ENCODE measurements around the gene ZNF280C. TPM values are rescaled to one million over a fixed set of nuclear protein-coding genes. Genes with fewer than 3 reads are reported as not detected.
A peak's percentile ranks its signal among the peaks of the same experiment; 100 is the strongest.

The ZNF280C gene
- total RNA-seq, 8 experiments from 2014 or later, result 3.1 to 15.9 (median 10.5) TPM

DNA sequence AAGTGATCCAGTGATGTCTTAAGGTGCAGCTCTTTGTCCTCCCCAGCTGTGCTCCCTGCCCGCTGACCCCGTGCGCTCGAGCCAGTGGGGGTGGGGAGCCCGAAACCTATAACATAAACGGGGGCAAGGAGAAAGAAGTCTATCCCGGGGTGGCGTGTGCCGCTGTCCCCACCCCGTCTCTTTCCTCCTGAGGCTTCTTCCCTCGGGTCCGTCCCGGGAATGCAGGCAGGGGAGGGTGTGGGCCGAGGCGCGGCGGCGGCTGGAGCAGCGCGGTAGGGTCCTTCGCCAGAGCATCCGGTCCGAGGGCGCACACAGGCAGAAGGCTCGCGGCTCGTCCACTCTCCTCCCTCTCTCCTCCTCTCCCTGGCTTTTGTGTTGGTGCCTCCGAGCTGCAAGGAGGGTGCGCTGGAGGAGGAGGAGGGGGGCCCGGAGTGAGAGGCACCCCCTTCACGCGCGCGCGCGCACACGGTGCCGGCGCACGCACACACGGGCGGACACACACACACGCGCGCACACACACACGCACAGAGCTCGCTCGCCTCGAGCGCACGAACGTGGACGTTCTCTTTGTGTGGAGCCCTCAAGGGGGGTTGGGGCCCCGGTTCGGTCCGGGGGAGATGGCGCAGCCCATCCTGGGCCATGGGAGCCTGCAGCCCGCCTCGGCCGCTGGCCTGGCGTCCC lies 97.1 kb downstream of the ZNF280C start, which contains the start of gene RAB33A:
TSS of gene RAB33A (plus strand) at position 517 of the 681 bp plus-strand sequence. CDS start at position 618, 101 bp downstream.
- H3K27ac ChIP-seq, result peak within 1 kb of the TSS; percentile 90 to 96
- peak within 1 kb of the TSS; percentile 59 to 78 (median 66) for H3K4me3 ChIP-seq
- peak; percentile 7 to 73 (median 46) for ATAC-seq (replicated peaks in 6 of 8)
- WGBS, 10 experiments, result 37% methylated on average over 5 of the region's 61 CpGs; no CpG with 5 or more reads in 9 of the 10 experiments
- H3K4me1 ChIP-seq (replicated peaks in 1 of 2), result peaks cover 18 to 36% of the 10 kb centered on the region in 2 donors
- in situ Hi-C loops (cut with MboI; ENCODE audit: low pct_unique_long_range_greater_than_20kb in 2 of 9, low sequenced_read_pairs in 9 of 9, unreplicated experiment in 9 of 9), result no loop called here

DNA sequence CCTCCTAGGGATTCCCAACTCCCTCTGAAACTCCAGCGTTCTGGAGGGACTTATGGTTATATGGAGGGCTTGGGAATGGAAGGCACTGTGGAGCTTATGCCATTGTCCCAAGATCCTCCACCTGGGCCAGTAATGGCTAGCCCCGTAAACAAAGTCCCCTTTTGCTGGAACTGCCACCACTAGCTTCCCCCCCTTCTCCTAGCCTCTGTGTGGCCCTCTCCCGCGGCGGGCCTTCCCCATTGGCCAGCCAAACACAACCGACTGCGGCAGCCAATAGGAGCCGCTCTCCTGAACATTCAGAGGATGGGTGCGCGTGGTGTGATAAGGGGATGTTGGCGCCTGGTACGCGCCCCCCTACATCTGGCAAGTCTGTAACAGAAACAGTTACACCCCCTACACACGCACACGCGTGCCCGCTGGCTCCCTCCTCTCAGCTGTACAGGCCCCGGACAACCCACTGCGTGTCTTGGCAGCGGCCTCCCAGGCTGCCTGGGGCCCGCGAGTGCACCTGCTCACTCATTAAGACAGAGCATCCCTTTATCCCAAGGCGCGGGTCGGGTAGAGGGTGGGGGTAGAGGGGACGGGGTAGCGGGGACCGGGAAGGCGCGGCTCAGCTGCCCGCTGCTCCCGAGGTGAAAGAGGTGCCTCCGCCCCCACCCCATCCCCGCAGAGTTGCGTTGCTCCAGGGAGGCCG lies 97.8 kb downstream of the ZNF280C start:
- peak overlapping the region; percentile 59 to 78 (median 66) for H3K4me3 ChIP-seq
- in situ Hi-C loops (cut with MboI; ENCODE audit: low pct_unique_long_range_greater_than_20kb in 2 of 9, low sequenced_read_pairs in 9 of 9, unreplicated experiment in 9 of 9), result no loop called here
- WGBS, 10 experiments, result 7% methylated on average over 3 of the region's 36 CpGs; no CpG with 5 or more reads in 9 of the 10 experiments
- ATAC-seq (replicated peaks in 6 of 8), result peak; percentile 6 to 84 (median 80)
- H3K27ac ChIP-seq, result peak overlapping the region; percentile 90 to 96
- peaks cover 14 to 29% of the 10 kb centered on the region in 2 donors for H3K4me1 ChIP-seq (replicated peaks in 1 of 2)

DNA sequence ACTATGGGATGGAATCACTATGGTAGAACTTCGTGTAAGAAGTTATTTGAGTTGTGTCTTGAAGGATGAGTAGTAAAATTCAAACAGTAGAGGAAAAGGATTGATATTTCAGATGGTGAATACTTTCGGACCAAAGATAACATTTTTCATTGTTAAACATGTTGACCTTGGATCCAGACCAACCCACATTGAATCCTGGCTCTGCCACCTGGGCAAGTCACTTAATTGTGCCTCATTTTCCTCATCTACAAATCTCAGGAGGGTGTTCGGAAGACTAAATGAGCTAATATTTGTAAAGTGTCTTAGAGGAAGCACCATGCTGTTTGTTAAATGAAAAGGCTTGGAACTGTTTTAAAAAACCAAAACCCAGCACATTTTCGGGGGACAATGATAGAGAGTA lies 101.7 kb downstream of the ZNF280C start:
- Histone ChIP-seq H3K4me3 (peak overlapping the region in 4 of 5 donors; percentile 45 to 68 (median 57)), H3K4me1 (replicated peaks in 1 of 2) (peaks cover 6 to 26% of the 10 kb centered on the region in 2 donors), H3K27ac (no peak overlapping the region)
- ATAC-seq (replicated peaks in 6 of 8), result no peak
- in situ Hi-C loops (cut with MboI; ENCODE audit: low pct_unique_long_range_greater_than_20kb in 2 of 9, low sequenced_read_pairs in 9 of 9, unreplicated experiment in 9 of 9), result no loop called here
- 0 to 68% (median 60%) methylated on average over 1 to 2 of the region's 4 CpGs; no CpG with 5 or more reads in 7 of the 10 experiments for WGBS, 10 experiments

DNA sequence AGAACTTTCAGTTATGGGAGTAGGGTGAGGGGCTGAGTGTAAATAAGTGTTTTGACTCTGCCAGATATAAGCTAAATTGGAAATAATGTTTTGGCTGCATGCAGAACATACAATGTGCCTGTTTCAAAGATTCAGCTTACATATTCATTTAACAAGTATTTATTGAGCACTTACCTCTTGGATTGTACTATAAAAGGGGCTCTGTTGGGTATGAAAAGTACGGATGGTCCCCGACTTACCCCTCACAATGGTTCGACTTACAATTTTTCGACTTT lies 102.3 kb downstream of the ZNF280C start:
- H3K4me3 ChIP-seq, result peak overlapping the region; percentile 45 to 68 (median 59)
- 0 to 16% (median 2%) methylated on average over 2 to 4 of the region's 4 CpGs; no CpG with 5 or more reads in 6 of the 10 experiments for WGBS, 10 experiments
- H3K4me1 ChIP-seq (replicated peaks in 1 of 2), result peaks cover 6 to 26% of the 10 kb centered on the region in 2 donors
- ATAC-seq (replicated peaks in 6 of 8), result no peak
- H3K27ac ChIP-seq, result peak overlapping the region; percentile 17 to 82
- in situ Hi-C loops (cut with MboI; ENCODE audit: low pct_unique_long_range_greater_than_20kb in 2 of 9, low sequenced_read_pairs in 9 of 9, unreplicated experiment in 9 of 9), result no loop called here

DNA sequence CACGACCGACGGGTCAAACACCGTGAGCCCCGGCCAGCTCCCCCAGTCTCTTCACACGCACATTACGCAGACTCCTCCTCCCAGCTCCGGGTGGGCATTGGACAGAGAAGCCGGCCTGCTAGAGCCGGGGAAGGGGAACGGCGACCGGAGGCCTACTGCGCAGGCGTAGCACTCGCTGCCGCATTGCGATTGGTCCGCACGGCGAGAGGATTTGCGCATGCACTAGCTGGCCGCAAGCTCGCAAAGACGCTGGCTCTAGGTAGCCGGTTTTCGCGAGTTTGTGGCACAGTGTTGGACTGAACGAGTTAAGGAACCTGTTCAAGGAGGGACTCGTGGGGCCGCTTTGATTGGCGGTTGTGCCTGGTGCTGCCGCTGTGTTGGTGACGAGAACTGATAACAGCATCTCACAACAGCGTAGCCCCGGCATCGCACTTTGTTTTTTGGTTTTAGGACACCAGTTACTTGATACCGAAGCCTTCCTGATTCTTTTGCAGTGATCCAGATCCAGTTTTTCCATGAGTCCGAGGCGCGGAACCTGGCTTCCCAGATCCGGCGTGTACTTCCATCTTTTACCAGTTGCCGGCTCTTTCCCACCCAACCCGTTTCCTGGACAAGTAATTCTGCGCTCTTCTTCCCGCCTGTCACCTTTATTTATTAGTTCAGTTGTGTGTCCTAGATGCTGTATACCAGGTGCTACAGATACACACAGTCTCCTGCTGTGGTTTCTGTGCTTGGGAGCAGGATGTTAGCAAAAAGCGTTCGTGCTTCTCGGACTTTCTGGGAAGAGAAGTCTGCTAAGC lies 102.8 kb downstream of the ZNF280C start, which contains the start of gene AIFM1:
TSS of gene AIFM1 (minus strand) at position 139 of the 800 bp plus-strand sequence. CDS start 185 bp downstream, outside the sequence.
- WGBS, 10 experiments, result 0 to 53% (median 0%) methylated on average over 3 to 19 of the region's 50 CpGs; no CpG with 5 or more reads in 5 of the 10 experiments
- in situ Hi-C loops (cut with MboI; ENCODE audit: low pct_unique_long_range_greater_than_20kb in 2 of 9, low sequenced_read_pairs in 9 of 9, unreplicated experiment in 9 of 9), result no loop called here
- ATAC-seq (replicated peaks in 6 of 8), result peak; percentile 87 to 95 (median 88)
- Histone ChIP-seq H3K4me1 (replicated peaks in 1 of 2) (peaks cover 6 to 26% of the 10 kb centered on the region in 2 donors), H3K4me3 (peak within 1 kb of the TSS; percentile 45 to 68 (median 59)), H3K27ac (peak within 1 kb of the TSS; percentile 82)

DNA sequence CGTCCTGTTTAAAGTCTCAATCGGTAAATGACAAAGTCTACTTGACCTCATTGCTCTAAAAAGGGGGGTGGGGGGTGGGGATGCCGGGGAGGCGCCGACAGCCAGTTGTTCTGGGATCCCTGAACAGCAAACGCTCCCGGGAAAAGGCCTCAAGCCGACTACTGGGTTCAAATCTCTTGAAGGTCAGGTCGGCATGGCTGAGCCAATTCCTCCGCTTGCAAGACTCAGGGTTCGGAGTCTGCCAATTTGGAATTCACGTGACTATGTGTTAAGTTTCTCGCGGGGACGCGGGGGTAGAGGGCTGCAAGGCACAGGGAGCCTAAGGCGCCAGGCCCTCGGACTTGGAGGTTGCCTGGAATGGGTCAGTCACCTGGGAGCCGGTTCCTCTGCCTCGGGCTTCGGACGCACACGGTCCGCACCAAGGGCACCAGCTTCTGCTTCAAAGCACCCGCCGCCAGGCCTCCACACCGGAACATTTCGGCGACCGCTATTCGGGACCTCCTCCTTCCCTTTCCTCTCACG lies 103.5 kb downstream of the ZNF280C start:
- peaks cover 2 to 23% of the 10 kb centered on the region in 2 donors for H3K4me1 ChIP-seq (replicated peaks in 1 of 2)
- H3K4me3 ChIP-seq, result peak overlapping the region; percentile 45 to 68 (median 59)
- WGBS, 10 experiments, result 10 to 23% methylated on average over 2 to 6 of the region's 32 CpGs; no CpG with 5 or more reads in 8 of the 10 experiments
- peak overlapping the region; percentile 82 for H3K27ac ChIP-seq
- in situ Hi-C loops (cut with MboI; ENCODE audit: low pct_unique_long_range_greater_than_20kb in 2 of 9, low sequenced_read_pairs in 9 of 9, unreplicated experiment in 9 of 9), result no loop called here
- ATAC-seq (replicated peaks in 6 of 8), result peak in 2 of 8 experiments; percentile 40 to 47

DNA sequence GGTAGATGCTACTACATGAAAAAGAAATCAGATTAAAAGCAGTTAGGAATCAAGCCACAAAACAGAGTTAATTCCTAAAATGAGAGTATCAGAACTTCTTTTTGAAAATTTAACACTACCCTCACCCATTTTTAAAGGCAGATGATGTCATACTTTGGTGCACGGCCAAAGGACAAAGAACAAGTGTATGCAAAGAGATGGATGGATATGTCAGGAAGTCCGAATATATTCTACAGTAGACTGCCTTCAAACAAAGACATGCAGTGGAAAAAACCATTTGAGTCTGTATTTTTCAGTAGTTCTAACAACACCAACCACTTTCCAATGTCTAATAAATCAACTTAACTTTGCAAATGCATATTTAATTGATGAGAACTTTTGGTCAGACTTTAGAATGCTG lies 105.3 kb downstream of the ZNF280C start:
- Histone ChIP-seq H3K27ac (no peak overlapping the region), H3K4me1 (replicated peaks in 1 of 2) (peaks cover 0 to 16% of the 10 kb centered on the region in 2 donors), H3K4me3 (no peak overlapping the region)
- in situ Hi-C loops (cut with MboI; ENCODE audit: low pct_unique_long_range_greater_than_20kb in 2 of 9, low sequenced_read_pairs in 9 of 9, unreplicated experiment in 9 of 9), result no loop called here
- WGBS, 10 experiments, result 20 to 43% (median 27%) methylated on average over 1 to 2 of the region's 2 CpGs; no CpG with 5 or more reads in 5 of the 10 experiments
- no peak for ATAC-seq (replicated peaks in 6 of 8)

DNA sequence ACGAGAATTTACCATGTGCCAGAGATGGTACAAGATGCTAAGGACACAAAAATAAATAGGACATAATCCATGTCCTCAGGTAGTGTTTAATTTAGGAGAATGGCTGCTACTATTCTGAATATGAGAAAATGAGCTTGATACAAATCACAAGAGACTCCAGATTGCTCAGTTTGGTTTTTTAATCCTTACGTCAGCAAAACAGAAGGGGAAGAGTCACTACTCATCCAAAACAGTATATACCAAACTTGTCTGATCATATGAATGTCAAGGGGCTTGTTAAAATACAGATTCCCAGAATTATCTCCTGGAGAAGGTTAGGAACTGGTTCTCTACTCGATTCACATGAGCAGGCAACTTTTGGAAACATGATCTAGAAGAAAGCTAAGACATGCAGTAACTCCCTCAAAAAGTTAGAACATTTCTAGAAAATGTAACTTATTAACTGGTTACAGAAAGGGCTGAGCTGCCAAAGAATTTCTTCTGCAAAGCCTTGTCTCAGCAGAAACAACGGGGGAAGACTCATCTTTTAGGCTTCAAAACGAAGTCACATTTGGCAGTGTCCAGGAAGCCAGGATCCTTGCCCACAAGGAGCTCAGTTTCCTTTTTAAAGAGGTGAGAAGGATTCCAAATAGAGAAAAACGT lies 106.5 kb downstream of the ZNF280C start:
- WGBS, 10 experiments, result 20 to 42% (median 31%) methylated on average over 1 to 6 of the region's 6 CpGs; no CpG with 5 or more reads in 6 of the 10 experiments
- no peak overlapping the region for H3K27ac ChIP-seq
- in situ Hi-C loops (cut with MboI; ENCODE audit: low pct_unique_long_range_greater_than_20kb in 2 of 9, low sequenced_read_pairs in 9 of 9, unreplicated experiment in 9 of 9), result no loop called here
- no peak for ATAC-seq (replicated peaks in 6 of 8)
- H3K4me1 ChIP-seq (replicated peaks in 1 of 2), result peaks cover 0 to 16% of the 10 kb centered on the region in 2 donors
- no peak overlapping the region for H3K4me3 ChIP-seq

DNA sequence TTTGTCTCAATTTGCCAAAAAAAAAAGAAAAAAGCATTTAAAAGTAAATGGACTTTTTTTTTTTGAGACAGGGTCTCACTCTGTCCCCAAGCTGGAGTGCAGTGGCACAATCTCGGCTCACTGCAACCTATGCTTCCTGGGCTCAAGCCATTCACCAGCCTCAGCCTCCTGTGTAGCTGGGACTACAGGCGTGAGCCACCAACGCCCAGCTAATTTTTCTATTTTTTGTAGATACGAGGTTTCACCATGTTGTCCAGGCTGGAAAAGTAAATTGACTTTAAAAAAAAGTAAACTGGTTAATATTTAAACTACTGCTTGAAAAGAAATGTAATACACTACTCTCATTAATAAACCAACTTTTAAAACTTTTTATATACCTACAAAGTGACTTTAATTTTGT lies 108.9 kb downstream of the ZNF280C start:
- ATAC-seq (replicated peaks in 6 of 8), result no peak
- H3K4me3 ChIP-seq, result no peak overlapping the region
- 47 to 100% (median 90%) methylated on average over 1 to 4 of the region's 4 CpGs; no CpG with 5 or more reads in 5 of the 10 experiments for WGBS, 10 experiments
- H3K27ac ChIP-seq, result no peak overlapping the region
- in situ Hi-C loops (cut with MboI; ENCODE audit: low pct_unique_long_range_greater_than_20kb in 2 of 9, low sequenced_read_pairs in 9 of 9, unreplicated experiment in 9 of 9), result no loop called here
- H3K4me1 ChIP-seq (replicated peaks in 1 of 2), result peaks cover 0 to 12% of the 10 kb centered on the region in 2 donors

DNA sequence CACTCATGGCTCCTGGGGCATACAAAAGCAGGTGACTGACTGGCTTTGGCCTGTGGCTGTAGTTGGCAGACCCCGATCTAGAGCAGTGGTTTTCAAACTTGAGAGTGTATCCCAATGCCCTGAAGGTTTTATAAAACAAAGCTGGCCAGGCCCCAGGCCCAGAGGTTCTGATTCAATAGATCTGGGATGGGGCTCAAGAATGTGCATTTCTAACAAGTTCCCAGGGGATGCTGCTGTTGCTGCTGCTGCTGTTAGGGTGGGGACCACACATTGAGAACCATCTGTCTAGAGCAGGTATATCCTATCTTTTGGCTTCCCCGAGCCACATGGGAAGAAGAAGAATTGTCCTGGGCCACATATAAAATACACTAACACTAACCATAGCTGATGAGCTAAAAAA lies 110.4 kb downstream of the ZNF280C start:
- Histone ChIP-seq H3K4me1 (replicated peaks in 1 of 2) (peaks cover 0 to under 1% of the 10 kb centered on the region in 2 donors), H3K27ac (no peak overlapping the region), H3K4me3 (no peak overlapping the region)
- in situ Hi-C loops (cut with MboI; ENCODE audit: low pct_unique_long_range_greater_than_20kb in 2 of 9, low sequenced_read_pairs in 9 of 9, unreplicated experiment in 9 of 9), result no loop called here
- ATAC-seq (replicated peaks in 6 of 8), result no peak
- 0 to 90% (median 80%) methylated on average over 1 to 2 of the region's 2 CpGs; no CpG with 5 or more reads in 4 of the 10 experiments for WGBS, 10 experiments

DNA sequence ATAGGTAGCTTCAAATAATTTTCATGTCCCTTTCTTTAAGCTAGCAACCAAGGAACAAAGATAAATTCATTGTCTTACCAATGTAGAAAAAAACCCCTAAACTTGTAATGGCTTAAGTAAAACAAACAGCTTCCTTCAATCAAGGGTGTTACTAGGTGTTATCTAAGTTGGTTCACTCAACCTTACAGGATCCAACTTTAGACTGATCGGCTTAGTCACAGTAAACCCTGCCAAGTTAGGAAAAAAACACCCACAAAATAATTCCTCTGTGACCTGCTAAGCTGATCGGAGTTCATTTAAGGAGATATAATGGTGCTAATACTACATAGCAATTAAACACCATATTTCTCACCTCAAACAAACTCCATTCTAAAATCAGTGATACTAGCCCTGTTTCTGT lies 113.1 kb downstream of the ZNF280C start:
- Histone ChIP-seq H3K4me3 (no peak overlapping the region), H3K4me1 (replicated peaks in 1 of 2) (no peaks in the 10 kb centered on the region), H3K27ac (no peak overlapping the region)
- no peak for ATAC-seq (replicated peaks in 6 of 8)
- in situ Hi-C loops (cut with MboI; ENCODE audit: low pct_unique_long_range_greater_than_20kb in 2 of 9, low sequenced_read_pairs in 9 of 9, unreplicated experiment in 9 of 9), result no loop called here
- WGBS, 10 experiments, result 60 to 100% (median 83%) methylated on average over 1 to 2 of the region's 2 CpGs; no CpG with 5 or more reads in 5 of the 10 experiments
